Caco-2 (cell line): ENCODE measurements around the gene CALHM2. TPM values are rescaled to one million over a fixed set of nuclear protein-coding genes. Genes with fewer than 3 reads are reported as not detected.

Experiments used
- BruUV-seq: library from RNA; stranded (reverse); fragments of 400-500 nt; replicated peaks from 2 replicates; lab custom pipeline; 2021; lab: Mats Ljungman, UMichigan
- CTCF ChIA-PET: fragments of 300-600 bp; sonication (Branson Sonifier 250); formaldehyde crosslinking; loops from one replicate; lab custom pipeline; 2022; ENCODE audit warnings: antibody characterized with exemption; lab: Charles Lee
- POLR2A ChIA-PET: fragments of 300-600 bp; sonication (Branson Sonifier 250); formaldehyde crosslinking; loops from one replicate; lab custom pipeline; 2022; ENCODE audit warnings: antibody characterized with exemption; lab: Charles Lee
- DNase-seq, 2 experiments: peaks; one replicate each; pipeline versions ENCODE4 v3.0.0 to v3.0.0-alpha.2; 2020 to 2022
- H3K27me3 ChIP-seq: replicated peaks from 2 replicates; pipeline ENCODE4 v1.6.0; 2011; ENCODE audit warnings: low read length; ENCODE audit not compliant: control insufficient read depth, insufficient read depth
- H3K36me3 ChIP-seq: 2 replicates; pipeline ENCODE4 v1.5.1; 2011; ENCODE audit warnings: low read length; ENCODE audit not compliant: control insufficient read depth, insufficient read depth
- H3K4me1 ChIP-seq: fragments of 250-450 bp; sonication (Bioruptor Pico); 2 replicates; pipeline ENCODE4 v1.5.1; 2020; ENCODE audit warnings: mild to moderate bottlenecking
- H3K4me3 ChIP-seq: 2 replicates; pipeline ENCODE4 v1.5.1; 2011; ENCODE audit warnings: low read depth, mild to moderate bottlenecking, control low read depth, low read length
- H3K9me3 ChIP-seq: fragments of 250-450 bp; sonication (Bioruptor Pico); 2 replicates; pipeline ENCODE4 v1.5.1; 2020; ENCODE audit warnings: mild to moderate bottlenecking, moderate library complexity
- H3K27ac Mint-ChIP-seq: one replicate; pipeline ENCODE4 v1.8.0; 2022; ENCODE audit warnings: mixed read lengths; ENCODE audit not compliant: unreplicated experiment
- H3K27me3 Mint-ChIP-seq: one replicate; pipeline ENCODE4 v1.8.0; 2022; ENCODE audit warnings: mixed read lengths; ENCODE audit not compliant: insufficient read depth, unreplicated experiment
- H3K36me3 Mint-ChIP-seq: one replicate; pipeline ENCODE4 v1.8.0; 2022; ENCODE audit warnings: mild to moderate bottlenecking, mixed read lengths; ENCODE audit not compliant: insufficient read depth, unreplicated experiment
- H3K4me1 Mint-ChIP-seq: one replicate; pipeline ENCODE4 v1.8.0; 2022; ENCODE audit warnings: low read depth, mixed read lengths; ENCODE audit not compliant: unreplicated experiment
- H3K4me3 Mint-ChIP-seq: one replicate; pipeline ENCODE4 v1.8.0; 2022; ENCODE audit warnings: mild to moderate bottlenecking, moderate library complexity, mixed read lengths; ENCODE audit not compliant: unreplicated experiment
- H3K9me3 Mint-ChIP-seq: one replicate; pipeline ENCODE4 v1.8.0; 2022; ENCODE audit warnings: mixed read lengths; ENCODE audit not compliant: unreplicated experiment
- intact Hi-C: fragments of 100-400 bp; cut with micrococcal nuclease; formaldehyde crosslinking; loops from one replicate; pipeline ENCODE4 v1.10.0; 2022; ENCODE audit not compliant: unreplicated experiment
- total RNA-seq: library from RNA; stranded (reverse); gene quantifications from 2 replicates; pipeline ENCODE4 v1.2.3, GENCODE V29; 2022
- TF ChIP-seq, protein P1 (sequence below), 2 experiments: fragments of 200-600 bp in 1 of 2; IDR thresholded peaks; 1 replicate in 1 of 2; 2 replicates in 1 of 2; pipeline versions ENCODE4 v1.5.1 to v1.8.0; 2011 to 2022; ENCODE audit warnings: antibody characterized with exemption in 1 of 2, control low read depth in 1 of 2, inconsistent platforms in 1 of 2, low read depth in 1 of 2, low read length in 1 of 2, mild to moderate bottlenecking in 1 of 2, moderate library complexity in 1 of 2; ENCODE audit not compliant: insufficient read depth in 1 of 2, severe bottlenecking in 1 of 2, unreplicated experiment in 1 of 2

Gene CALHM2
- total RNA-seq, 1 experiment from 2014 or later, result 0.52 TPM

DNA sequence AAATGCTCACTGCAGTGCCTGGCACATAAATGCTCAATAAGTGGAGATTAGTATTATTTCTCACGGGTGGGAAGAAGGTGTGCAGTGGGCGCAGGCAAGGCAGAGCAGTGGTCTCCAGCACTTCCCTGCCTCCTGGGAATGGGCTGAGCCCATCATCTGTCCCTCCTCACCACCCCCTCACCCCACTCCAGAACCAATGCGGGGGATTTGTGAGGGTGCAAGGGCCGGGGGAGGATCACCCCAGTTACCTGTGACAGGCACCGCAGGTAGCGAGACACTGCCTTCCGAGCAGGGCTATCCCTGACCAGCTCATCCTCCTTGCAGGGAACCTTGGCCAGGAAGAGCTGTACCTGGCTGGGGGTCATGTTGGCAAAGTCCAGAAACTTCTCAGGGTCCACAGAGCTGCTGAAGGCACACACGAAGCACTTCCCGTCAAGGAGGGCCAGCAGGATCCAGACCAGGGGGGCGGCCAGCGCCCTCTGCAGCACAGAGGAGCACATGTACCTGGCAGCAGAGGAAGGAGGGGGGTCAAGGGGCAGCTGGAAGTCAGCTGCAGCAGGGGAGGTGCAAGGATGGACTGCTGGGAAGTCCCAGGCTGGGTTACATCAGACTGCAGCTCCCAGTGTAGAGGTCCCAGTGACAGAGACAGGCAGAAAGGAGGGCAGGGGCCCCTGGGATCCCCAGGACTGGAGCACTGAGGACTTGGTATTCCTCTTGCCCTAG lies 24.0 kb upstream of the CALHM2 start:
- no peak overlapping the region for H3K4me3 Mint-ChIP-seq
- Histone ChIP-seq H3K9me3 (no peaks in the 10 kb centered on the region), H3K36me3 (no peaks in the 10 kb centered on the region), H3K27me3 (no peaks in the 10 kb centered on the region), H3K4me1 (no peaks in the 10 kb centered on the region), H3K4me3 (no peak overlapping the region)
- TF ChIP-seq, protein P1, sequence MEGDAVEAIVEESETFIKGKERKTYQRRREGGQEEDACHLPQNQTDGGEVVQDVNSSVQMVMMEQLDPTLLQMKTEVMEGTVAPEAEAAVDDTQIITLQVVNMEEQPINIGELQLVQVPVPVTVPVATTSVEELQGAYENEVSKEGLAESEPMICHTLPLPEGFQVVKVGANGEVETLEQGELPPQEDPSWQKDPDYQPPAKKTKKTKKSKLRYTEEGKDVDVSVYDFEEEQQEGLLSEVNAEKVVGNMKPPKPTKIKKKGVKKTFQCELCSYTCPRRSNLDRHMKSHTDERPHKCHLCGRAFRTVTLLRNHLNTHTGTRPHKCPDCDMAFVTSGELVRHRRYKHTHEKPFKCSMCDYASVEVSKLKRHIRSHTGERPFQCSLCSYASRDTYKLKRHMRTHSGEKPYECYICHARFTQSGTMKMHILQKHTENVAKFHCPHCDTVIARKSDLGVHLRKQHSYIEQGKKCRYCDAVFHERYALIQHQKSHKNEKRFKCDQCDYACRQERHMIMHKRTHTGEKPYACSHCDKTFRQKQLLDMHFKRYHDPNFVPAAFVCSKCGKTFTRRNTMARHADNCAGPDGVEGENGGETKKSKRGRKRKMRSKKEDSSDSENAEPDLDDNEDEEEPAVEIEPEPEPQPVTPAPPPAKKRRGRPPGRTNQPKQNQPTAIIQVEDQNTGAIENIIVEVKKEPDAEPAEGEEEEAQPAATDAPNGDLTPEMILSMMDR (IDR thresholded peaks at IDR 0.05; ENCODE audit: insufficient read depth in 1 of 2, low read depth in 1 of 2, low read length in 1 of 2, severe bottlenecking in 1 of 2, unreplicated experiment in 1 of 2), result peak in 1 of 2 experiments; percentile 53
- no peaks in the 10 kb centered on the region for H3K27me3 Mint-ChIP-seq
- POLR2A ChIA-PET, result no interaction called here
- H3K36me3 Mint-ChIP-seq, result no peaks in the 10 kb centered on the region
- DNase-seq, result peak in 1 of 2 experiments; percentile 42
- H3K27ac Mint-ChIP-seq, result no peak overlapping the region
- intact Hi-C loops, result no loop called here
- H3K4me1 Mint-ChIP-seq, result no peaks in the 10 kb centered on the region
- BruUV-seq, result no TSS peak
- CTCF ChIA-PET, result interaction anchor here (0.6 to 0.9 kb wide), 2 partner anchors 18 to 57 kb away, joined by 3 to 5 read pairs; partner anchors contain the start of gene CALHM1
- H3K9me3 Mint-ChIP-seq, result no peaks in the 10 kb centered on the region

GRCh38 chr10:103475437-103475836 lies 23.3 kb upstream of the CALHM2 start:
- Mint-ChIP-seq H3K4me1 (no peaks in the 10 kb centered on the region), H3K27ac (no peak overlapping the region), H3K4me3 (no peak overlapping the region), H3K9me3 (no peaks in the 10 kb centered on the region), H3K36me3 (no peaks in the 10 kb centered on the region), H3K27me3 (no peaks in the 10 kb centered on the region)
- BruUV-seq, result no TSS peak
- no peaks in the 10 kb centered on the region for H3K36me3 ChIP-seq
- POLR2A ChIA-PET, result no interaction called here
- no peaks in the 10 kb centered on the region for H3K9me3 ChIP-seq
- TF ChIP-seq, protein P1 (IDR thresholded peaks at IDR 0.05; ENCODE audit: insufficient read depth in 1 of 2, low read depth in 1 of 2, low read length in 1 of 2, severe bottlenecking in 1 of 2, unreplicated experiment in 1 of 2), result no peak
- intact Hi-C loops, result no loop called here
- no peaks in the 10 kb centered on the region for H3K4me1 ChIP-seq
- CTCF ChIA-PET, result interaction anchor here (0.6 kb wide), 1 partner anchor 103 kb away, joined by 3 read pairs; no protein-coding TSS in a partner anchor
- DNase-seq, result no peak
- no peaks in the 10 kb centered on the region for H3K27me3 ChIP-seq
- no peak overlapping the region for H3K4me3 ChIP-seq

GRCh38 chr10:103474077-103474476 lies 21.9 kb upstream of the CALHM2 start:
- Histone ChIP-seq H3K36me3 (no peaks in the 10 kb centered on the region), H3K9me3 (no peaks in the 10 kb centered on the region), H3K27me3 (no peaks in the 10 kb centered on the region; the same call in 1 of the 2 replicates), H3K4me1 (no peaks in the 10 kb centered on the region), H3K4me3 (no peak overlapping the region)
- intact Hi-C loops, result no loop called here
- Mint-ChIP-seq H3K4me3 (no peak overlapping the region), H3K27me3 (no peaks in the 10 kb centered on the region), H3K9me3 (no peaks in the 10 kb centered on the region), H3K27ac (no peak overlapping the region), H3K36me3 (no peaks in the 10 kb centered on the region), H3K4me1 (no peaks in the 10 kb centered on the region)
- no TSS peak for BruUV-seq
- TF ChIP-seq, protein P1 (IDR thresholded peaks at IDR 0.05; ENCODE audit: insufficient read depth in 1 of 2, low read depth in 1 of 2, low read length in 1 of 2, severe bottlenecking in 1 of 2, unreplicated experiment in 1 of 2), result no peak
- ChIA-PET CTCF (no interaction called here), POLR2A (no interaction called here)
- no peak for DNase-seq
